BE2C (cell line): ENCODE measurements around the gene BRICD5. TPM values are rescaled to one million over a fixed set of nuclear protein-coding genes. Genes with fewer than 3 reads are reported as not detected.
"Not testable (repeated sequence)": the region's sequence is repeated elsewhere in the genome, so short reads cannot be mapped to it uniquely, and the experiment has no call there.

ENCODE experiments used
- DNase-seq: peaks from one replicate; pipeline ENCODE4 v3.0.0-alpha.2; 2020
- H3K27me3 ChIP-seq: fragments of 250-450 bp; sonication (Bioruptor Pico); 2 replicates; pipeline ENCODE4 v1.5.1; 2020; ENCODE audit warnings: mild to moderate bottlenecking
- H3K36me3 ChIP-seq: fragments of 250-450 bp; sonication (Bioruptor Pico); 2 replicates; pipeline ENCODE4 v1.5.1; 2020; ENCODE audit warnings: mild to moderate bottlenecking
- H3K4me1 ChIP-seq: fragments of 250-450 bp; sonication (Bioruptor Pico); 2 replicates; pipeline ENCODE4 v1.5.1; 2020
- H3K4me3 ChIP-seq: 2 replicates; pipeline ENCODE4 v1.5.1; 2011; ENCODE audit warnings: low read depth, low read length
- H3K9me3 ChIP-seq: fragments of 250-450 bp; sonication (Bioruptor Pico); 2 replicates; pipeline ENCODE4 v1.5.1; 2020
- polyA plus RNA-seq: library from polyadenylated mRNA; unstranded; fragments of >200 nt; gene quantifications from one replicate; pipeline ENCODE4 v1.2.1, GENCODE V29; 2012; ENCODE audit warnings: low read depth, missing spikeins; ENCODE audit not compliant: insufficient read length, insufficient read depth
- TF ChIP-seq, protein P1 (sequence below): IDR thresholded peaks from 2 replicates; pipeline ENCODE4 v1.5.1; 2012; ENCODE audit warnings: mild to moderate bottlenecking, low read depth, low read length

Gene BRICD5
- 17.1 TPM for polyA plus RNA-seq

- peaks cover 47% of the 10 kb centered on the region for H3K36me3 ChIP-seq
- no peaks in the 10 kb centered on the region for H3K27me3 ChIP-seq
- no peak for DNase-seq
- peaks cover 21% of the 10 kb centered on the region for H3K4me1 ChIP-seq
- no peaks in the 10 kb centered on the region for H3K9me3 ChIP-seq
- TF ChIP-seq, protein P1, sequence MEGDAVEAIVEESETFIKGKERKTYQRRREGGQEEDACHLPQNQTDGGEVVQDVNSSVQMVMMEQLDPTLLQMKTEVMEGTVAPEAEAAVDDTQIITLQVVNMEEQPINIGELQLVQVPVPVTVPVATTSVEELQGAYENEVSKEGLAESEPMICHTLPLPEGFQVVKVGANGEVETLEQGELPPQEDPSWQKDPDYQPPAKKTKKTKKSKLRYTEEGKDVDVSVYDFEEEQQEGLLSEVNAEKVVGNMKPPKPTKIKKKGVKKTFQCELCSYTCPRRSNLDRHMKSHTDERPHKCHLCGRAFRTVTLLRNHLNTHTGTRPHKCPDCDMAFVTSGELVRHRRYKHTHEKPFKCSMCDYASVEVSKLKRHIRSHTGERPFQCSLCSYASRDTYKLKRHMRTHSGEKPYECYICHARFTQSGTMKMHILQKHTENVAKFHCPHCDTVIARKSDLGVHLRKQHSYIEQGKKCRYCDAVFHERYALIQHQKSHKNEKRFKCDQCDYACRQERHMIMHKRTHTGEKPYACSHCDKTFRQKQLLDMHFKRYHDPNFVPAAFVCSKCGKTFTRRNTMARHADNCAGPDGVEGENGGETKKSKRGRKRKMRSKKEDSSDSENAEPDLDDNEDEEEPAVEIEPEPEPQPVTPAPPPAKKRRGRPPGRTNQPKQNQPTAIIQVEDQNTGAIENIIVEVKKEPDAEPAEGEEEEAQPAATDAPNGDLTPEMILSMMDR, result no peak
- H3K4me3 ChIP-seq, result no peak within 1 kb of the TSS
These were observed at the start of gene BRICD5 for GRCh38 chr16:2210386-2211365. TSS of gene BRICD5 (minus strand) at chr16:2210863. CDS start at chr16:2210833, 30 bp downstream.

- peaks cover 100% of the 10 kb centered on the region for H3K36me3 ChIP-seq
- no peak for DNase-seq
- TF ChIP-seq, protein P1, result no peak
- no peak overlapping the region for H3K4me3 ChIP-seq
- no peaks in the 10 kb centered on the region for H3K9me3 ChIP-seq
- no peaks in the 10 kb centered on the region for H3K4me1 ChIP-seq
- H3K27me3 ChIP-seq, result no peaks in the 10 kb centered on the region
These were observed 49.6 kb upstream of the BRICD5 start for GRCh38 chr16:2260250-2260649.

GRCh38 chr16:2258530-2258929 is 47.9 kb upstream of the BRICD5 start:
- not testable (repeated sequence) for H3K27me3 ChIP-seq, H3K4me3 ChIP-seq, H3K4me1 ChIP-seq, H3K9me3 ChIP-seq, DNase-seq
- peaks cover 100% of the 10 kb centered on the region for H3K36me3 ChIP-seq

DNA sequence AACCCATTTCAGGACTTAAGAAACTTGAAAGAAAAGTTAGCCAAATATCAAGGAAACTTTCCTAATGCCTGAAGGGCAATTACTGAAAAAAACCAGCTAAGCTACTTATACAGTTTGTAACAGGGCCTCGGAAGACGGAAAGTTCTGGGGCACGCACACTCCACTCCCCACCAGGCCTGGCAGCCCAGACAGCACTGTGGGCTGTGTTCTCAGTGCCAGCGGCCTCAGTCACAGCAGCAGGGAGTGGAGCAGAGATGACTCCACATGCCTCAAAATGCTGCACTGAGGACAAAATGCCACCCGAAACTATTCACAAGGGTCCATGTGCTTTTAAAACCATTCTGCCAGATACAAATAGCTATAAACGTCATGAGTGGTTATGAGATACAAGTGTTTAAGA is 47.1 kb upstream of the BRICD5 start:
- Histone ChIP-seq H3K4me3 (no peak overlapping the region), H3K9me3 (no peaks in the 10 kb centered on the region), H3K27me3 (no peaks in the 10 kb centered on the region), H3K4me1 (no peaks in the 10 kb centered on the region), H3K36me3 (peaks cover 100% of the 10 kb centered on the region)
- no peak for DNase-seq
- TF ChIP-seq, protein P1, result no peak

- H3K4me3 ChIP-seq, result no peak overlapping the region
- peaks cover 96% of the 10 kb centered on the region for H3K36me3 ChIP-seq
- no peak for DNase-seq
- peaks cover 3% of the 10 kb centered on the region; the same call in 1 of the 2 replicates for H3K4me1 ChIP-seq
- no peaks in the 10 kb centered on the region for H3K9me3 ChIP-seq
- no peaks in the 10 kb centered on the region for H3K27me3 ChIP-seq
- TF ChIP-seq, protein P1, result no peak
These were observed 46.0 kb upstream of the BRICD5 start for GRCh38 chr16:2256531-2257140.

- Histone ChIP-seq H3K36me3 (peaks cover 70% of the 10 kb centered on the region), H3K27me3 (no peaks in the 10 kb centered on the region), H3K4me1 (peaks cover 3% of the 10 kb centered on the region; the same call in 1 of the 2 replicates), H3K4me3 (no peak overlapping the region), H3K9me3 (no peaks in the 10 kb centered on the region)
- no peak for DNase-seq
- TF ChIP-seq, protein P1, result no peak
These were observed 42.6 kb upstream of the BRICD5 start for GRCh38 chr16:2253293-2253692.
